ENCODE data around the gene EFTUD2.
A peak's percentile ranks its signal among the peaks of the same experiment; 100 is the strongest.

Gene EFTUD2

DNA sequence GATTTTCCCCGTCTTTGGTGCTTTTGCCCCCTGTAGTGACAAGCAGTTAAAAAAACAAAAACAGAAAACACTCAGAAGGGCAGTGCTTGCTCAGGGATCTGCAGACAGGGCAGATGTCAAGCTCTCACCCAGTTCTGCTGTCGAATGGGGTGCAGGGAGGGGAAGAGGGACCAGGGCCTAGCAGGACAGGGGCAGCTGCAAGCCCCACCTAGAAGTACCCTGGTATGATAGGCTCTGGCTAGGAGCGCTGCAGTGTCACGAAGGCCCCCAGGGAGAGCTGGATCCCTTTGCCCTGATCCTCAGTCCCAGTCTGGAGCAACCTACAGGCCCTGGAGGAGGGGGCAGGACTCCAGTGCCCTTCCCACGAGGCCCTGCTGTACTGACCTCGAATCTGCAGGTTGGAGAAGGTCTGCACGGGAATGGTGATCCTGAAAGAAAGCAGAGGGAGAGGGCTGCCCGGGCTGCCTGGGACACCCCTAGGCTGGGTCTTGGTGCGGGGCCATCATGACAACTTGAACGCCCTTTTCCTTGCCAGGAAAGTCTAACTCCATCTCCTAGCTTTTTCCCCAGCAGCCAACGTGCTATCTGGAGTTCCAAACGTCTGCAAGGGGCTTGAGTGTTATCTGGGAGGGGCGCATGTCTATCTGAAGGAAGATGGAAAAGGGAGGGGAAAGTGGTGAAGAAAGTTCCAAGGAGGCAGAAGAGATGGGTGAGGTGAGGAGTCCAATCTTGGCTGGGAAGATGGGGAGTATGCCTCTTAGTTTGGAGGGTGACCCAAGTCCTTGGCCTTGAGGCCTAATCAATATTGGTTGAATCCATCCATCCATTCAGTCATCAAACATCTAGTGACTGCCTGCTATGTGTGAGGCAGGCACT lies 11.2 kb upstream of the EFTUD2 start:
- no peak for DNase-seq (ENCODE audit: low spot score)

GRCh38 chr17:44909681-44910144 lies 10.5 kb upstream of the EFTUD2 start:
- peak; percentile 70 for DNase-seq (ENCODE audit: low spot score)

GRCh38 chr17:44908761-44909326 lies 9.6 kb upstream of the EFTUD2 start:
- no peak for DNase-seq (ENCODE audit: low spot score)

- DNase-seq (ENCODE audit: low spot score), result no peak
Measured at GRCh38 chr17:44907729-44908470, 8.7 kb upstream of the EFTUD2 start.

DNA sequence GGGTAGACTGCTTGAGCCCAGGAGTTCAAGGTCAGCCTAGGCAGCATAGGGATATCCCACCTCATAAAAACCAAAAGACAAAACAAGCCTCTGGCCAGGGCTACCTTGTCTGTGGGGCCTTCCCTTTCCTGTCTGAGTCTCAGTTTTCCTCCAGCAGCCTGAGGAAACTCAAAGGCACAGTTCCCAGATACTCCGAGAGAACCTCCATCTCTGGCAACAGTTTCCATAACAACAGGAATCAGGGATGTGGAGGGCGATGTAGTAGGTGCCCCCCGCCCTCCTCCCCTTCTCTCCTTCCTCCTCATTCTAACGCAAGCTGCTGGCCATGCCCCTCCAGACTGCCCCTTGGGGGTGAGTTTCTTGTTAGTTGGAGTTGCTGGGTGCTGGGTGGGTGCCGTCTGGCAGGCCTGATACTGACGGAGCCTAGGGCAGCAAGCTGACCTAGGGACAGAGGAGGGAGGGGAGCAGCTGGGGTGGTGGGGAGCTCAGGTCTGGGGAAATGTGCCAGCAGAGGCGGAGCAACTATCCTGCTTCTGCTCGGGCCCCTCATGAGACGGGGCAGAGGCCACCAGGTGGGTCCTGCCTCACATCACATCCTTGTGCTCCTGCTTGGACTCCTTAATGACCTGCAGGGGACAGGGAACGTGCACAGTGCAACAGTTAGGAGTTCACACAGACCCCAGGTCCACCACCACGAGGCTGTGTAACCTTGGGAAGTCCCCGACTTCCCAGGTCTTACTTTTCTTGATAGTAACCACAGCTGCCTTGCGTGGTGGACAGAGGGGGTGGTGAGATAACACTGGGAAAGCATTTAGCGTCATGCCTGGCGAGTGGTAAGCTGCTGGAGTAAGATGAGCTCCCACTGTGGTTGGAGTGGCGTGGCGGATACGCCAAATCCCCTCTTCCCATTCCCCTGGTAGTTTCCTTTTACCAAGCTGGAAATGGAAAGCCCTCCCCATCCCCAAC lies 7.8 kb upstream of the EFTUD2 start:
- no peak for DNase-seq (ENCODE audit: low spot score)

DNA sequence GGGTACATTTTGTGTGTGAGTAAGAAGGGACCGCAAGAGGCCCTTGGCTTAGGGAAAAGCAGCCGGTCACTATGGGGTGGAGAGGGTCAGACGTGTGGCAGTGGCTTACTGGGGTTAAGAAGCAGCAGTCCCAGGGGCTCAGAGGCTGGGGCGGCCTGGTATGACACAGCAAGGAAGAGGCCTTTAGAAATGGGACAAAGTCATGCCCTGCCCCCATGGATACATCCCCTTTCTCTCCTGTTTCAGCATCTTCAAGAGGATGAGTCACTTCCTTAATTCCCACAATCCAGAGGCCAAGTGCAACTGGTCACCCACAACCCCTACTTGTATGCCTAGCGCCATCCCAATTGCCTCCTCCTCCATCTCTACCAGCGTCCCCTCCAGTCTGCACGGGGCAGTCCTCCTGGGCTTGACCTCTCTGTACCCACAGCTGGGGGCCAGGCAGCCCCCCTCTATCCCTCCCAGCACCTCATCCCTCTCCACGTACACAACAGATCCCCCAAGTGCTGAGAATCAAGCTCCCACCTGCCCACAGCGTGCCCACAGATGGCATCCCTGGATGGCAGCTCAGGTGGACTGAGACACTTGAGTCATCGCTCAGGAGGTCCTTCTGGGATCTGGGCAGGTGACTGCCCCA lies 6.9 kb upstream of the EFTUD2 start:
- peak; percentile 86 for DNase-seq (ENCODE audit: low spot score)

GRCh38 chr17:44905006-44906000 lies 6.1 kb upstream of the EFTUD2 start:
- DNase-seq (ENCODE audit: low spot score), result no peak

DNA sequence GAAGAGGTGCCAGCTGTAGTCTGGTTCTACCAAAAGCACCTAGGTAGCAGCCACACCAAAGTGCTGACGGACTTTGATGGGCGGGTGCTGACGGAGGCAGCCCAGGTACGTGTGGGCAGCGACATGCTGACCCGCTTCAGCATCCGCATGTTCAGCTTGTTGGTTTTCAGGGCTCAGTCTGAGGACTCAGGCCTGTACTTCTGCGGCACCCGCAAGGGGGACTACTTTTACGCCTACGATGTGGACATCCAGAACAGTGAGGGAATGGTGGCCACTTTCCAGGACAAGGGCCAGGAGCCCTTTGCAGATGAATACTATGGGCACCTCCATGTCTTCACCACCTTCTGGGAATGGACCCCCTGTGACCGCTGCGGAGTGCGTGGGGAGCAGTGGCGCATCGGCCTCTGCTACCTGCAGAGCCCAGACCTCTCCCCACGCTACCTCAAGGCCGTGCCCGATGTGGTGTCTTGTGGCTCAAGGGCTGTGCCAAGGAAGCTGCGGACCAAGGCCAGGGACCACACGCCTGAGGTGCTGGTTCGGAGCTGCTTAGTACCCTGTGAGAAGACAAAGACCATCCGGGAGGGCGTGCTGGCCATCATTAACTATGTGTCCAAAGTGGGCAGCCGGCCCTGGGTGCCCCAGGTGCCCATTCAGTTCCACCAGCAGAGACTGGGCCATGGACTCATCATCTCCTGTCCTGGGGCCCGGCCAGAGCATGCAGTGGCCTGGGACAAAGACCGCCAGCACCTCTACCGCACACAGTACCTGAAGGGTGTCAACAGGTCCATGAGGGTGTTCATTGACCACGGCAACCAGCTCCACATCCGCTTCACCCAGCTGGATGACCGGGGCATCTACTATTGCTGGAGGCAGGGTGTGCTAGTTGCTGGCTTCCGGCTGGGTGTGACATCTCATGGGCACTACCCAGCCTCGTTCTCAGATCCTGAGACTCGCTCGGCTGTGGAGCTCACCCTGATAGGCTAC lies 5.0 kb upstream of the EFTUD2 start:
- no peak for DNase-seq (ENCODE audit: low spot score)

DNA sequence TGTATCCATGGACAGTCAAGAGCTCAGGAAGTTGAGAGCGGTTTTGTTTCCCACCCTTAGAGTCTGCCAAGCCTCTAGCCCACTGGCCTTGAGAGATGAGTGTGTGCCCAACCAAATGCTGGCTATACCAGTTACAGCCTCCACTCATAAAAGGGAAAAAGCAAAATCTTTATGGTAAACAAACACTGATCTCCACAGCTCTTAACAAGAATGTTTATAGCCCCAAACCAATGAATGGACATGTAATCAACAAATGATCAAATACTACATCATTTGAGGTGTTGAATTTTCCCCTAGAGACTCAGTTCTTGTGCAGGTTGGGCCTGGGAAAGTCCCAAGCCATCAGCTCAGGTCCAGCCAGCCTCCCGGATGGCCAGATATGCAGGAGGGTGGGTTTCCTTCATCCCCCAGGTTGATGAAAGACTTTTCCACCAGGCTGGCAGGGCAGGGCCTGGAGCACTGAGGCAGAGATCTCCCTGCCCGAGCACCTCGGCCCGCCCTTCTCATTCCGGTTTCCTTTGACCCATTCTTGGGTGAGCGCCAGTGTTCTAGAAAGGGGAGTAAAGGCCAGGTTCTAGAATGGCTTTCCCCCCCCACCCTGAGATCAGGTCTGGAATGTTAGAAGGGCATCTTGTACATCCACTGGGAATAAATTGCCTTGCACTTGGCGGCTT lies 3.9 kb upstream of the EFTUD2 start:
- DNase-seq (ENCODE audit: low spot score), result no peak

DNA sequence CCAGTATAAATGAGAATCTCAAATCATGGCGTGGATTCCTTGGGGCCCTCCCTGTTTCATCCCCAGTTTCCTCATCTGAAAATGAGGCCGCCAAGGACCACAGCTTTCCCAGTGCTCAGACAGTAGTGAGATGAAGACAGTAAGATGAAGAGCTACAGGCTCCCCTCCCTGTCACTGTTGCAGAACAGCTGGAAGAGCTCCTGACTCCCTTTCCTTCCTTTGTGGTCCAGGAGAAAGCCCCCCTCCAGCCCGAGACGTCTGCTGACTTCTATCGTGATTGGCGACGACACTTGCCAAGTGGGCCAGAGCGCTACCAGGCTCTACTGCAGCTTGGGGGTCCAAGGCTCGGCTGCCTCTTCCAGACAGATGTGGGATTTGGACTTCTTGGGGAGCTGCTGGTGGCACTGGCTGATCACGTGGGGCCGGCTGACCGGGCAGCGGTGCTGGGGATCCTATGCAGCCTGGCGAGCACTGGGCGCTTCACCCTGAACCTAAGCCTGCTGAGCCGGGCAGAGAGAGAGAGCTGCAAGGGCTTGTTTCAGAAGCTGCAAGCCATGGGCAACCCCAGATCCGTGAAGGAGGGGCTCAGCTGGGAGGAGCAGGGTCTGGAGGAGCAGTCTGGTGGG lies 3.0 kb upstream of the EFTUD2 start:
- DNase-seq (ENCODE audit: low spot score), result no peak

- DNase-seq (ENCODE audit: low spot score), result peak; percentile 46
Measured at GRCh38 chr17:44901411-44901921, 2.2 kb upstream of the EFTUD2 start.

- peak; percentile 31 for DNase-seq (ENCODE audit: low spot score)
Measured at GRCh38 chr17:44900894-44901293, 1.6 kb upstream of the EFTUD2 start.

DNA sequence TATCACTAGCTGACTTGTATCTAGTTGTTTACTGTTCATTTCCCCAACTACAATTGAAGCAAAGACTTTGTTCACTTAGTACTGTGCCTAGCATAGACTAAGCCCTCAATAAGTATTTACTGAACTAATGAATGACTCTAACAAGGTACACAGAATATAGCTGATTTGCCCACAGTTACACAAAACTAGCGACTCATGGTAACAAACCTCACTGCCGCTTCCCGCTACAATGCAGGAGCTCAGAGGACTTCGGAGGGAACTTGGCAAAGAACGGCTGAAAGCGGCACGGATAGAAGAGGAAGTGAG lies 524 bp downstream of the EFTUD2 start:
- no peak for DNase-seq (ENCODE audit: low spot score)

DNA sequence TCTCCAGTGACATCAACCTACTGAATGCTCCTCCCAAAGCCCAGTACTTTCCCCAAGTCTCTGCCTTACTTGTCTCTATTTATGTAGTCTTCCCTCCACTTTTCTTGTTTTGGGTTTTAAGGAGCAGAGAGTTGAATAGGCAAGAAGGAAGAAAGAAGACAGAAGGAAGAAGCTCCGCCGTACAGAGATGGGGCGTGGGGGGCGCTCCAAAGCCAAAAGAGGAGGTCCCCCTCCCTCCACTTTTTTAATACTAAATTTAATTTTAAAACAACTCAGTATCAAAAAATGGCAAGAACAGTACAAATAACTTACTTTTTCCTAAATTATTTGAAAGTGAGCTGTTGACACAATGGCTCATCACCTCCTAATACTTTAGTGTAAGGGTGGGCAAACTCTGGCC lies 4.6 kb downstream of the EFTUD2 start:
- no peak for DNase-seq (ENCODE audit: low spot score)

DNA sequence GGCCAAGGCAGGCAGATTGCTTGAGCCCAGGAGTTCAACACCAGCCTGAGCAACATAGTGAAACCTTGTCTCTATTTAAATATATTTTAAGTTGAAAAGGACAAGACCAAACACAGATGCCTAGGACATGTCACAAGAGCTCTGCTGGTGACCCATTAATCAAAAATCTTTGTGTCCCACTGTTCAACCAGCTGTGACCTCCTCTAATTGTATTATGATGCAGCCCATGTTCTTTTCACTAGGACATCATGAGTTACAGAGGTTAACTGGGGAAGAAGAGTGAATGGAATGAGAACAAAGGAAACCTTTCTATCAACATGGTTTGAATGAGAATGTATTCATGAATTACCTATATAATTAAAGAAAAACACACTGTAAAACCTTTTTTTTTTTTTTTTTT lies 7.0 kb downstream of the EFTUD2 start:
- DNase-seq (ENCODE audit: low spot score), result no peak

DNA sequence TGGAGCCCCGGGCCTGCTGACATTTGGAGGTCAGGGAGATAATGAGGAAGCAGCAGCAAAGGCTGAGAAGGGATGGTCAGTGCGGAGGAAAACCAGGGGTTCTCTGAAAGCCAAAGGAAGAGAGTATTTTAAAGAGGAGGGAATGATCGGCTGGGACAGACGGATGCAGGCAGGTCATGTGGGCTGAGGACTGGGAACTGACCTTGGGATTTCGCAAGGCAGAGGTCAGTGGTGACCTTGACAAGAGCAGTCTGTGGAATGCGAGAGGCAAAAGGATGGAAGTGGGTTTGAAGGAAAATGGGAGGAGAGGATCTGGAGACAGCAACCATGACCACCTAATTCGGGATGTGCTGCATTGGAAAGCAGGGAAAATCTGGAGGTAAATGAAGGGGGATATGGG lies 10.2 kb downstream of the EFTUD2 start:
- DNase-seq (ENCODE audit: low spot score), result no peak

Data from AG20443 (cell line).